GM10266 (cell line): ENCODE data around the gene ROCK2.
"Not testable (repeated sequence)": the region's sequence is repeated elsewhere in the genome, so short reads cannot be mapped to it uniquely, and the experiment has no call there.

Source experiments
- DNase-seq: peaks from one replicate; pipeline ENCODE4 v3.0.0; 2012; ENCODE audit errors: extremely low spot score
- TF ChIP-seq, protein P1 (sequence below): IDR thresholded peaks from 2 replicates; pipeline ENCODE4 v1.5.1; 2012; ENCODE audit warnings: mild to moderate bottlenecking, low read depth; ENCODE audit not compliant: control insufficient read depth, insufficient read depth; ENCODE audit errors: missing control alignments

Gene ROCK2

DNA sequence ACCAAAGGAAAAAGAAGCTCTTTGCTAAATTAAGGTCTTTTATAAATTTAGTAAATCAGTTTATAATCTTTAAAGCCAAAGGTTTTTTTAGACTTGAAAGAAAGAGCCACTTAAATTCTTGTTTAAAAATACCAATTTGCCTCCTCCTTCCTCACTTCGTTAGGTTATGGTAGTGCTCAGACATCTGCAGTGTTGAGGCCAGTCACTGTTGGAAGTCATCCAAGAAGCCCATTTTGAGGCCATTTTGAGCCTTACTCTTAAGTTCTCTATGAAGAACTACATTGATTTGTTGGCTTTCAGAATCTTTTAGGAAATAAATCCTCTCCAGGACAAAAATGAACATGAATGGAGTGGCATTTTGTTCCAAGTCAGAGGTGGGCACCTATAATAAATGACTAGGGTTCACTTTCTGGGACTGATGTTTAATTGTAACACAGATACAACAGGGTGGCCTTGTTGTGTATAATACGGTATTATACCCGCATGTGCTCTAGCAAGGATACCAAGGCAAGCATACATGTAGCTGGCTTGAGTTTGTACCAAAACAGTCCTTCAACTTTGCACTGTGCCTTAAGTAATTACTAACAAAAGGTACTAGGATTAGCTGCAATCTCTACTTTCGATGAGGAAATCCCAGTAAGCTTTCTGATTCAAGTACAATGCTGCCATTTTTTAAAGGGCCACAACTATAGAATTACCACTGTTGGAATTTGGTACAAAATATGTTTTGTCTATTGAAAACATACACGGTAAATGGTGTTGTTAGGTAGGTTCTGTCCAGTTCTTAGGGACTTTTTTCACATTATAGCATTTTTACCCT lies 166.4 kb downstream of the ROCK2 start:
- TF ChIP-seq, protein P1, sequence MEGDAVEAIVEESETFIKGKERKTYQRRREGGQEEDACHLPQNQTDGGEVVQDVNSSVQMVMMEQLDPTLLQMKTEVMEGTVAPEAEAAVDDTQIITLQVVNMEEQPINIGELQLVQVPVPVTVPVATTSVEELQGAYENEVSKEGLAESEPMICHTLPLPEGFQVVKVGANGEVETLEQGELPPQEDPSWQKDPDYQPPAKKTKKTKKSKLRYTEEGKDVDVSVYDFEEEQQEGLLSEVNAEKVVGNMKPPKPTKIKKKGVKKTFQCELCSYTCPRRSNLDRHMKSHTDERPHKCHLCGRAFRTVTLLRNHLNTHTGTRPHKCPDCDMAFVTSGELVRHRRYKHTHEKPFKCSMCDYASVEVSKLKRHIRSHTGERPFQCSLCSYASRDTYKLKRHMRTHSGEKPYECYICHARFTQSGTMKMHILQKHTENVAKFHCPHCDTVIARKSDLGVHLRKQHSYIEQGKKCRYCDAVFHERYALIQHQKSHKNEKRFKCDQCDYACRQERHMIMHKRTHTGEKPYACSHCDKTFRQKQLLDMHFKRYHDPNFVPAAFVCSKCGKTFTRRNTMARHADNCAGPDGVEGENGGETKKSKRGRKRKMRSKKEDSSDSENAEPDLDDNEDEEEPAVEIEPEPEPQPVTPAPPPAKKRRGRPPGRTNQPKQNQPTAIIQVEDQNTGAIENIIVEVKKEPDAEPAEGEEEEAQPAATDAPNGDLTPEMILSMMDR = no peak
- no peak for DNase-seq

DNA sequence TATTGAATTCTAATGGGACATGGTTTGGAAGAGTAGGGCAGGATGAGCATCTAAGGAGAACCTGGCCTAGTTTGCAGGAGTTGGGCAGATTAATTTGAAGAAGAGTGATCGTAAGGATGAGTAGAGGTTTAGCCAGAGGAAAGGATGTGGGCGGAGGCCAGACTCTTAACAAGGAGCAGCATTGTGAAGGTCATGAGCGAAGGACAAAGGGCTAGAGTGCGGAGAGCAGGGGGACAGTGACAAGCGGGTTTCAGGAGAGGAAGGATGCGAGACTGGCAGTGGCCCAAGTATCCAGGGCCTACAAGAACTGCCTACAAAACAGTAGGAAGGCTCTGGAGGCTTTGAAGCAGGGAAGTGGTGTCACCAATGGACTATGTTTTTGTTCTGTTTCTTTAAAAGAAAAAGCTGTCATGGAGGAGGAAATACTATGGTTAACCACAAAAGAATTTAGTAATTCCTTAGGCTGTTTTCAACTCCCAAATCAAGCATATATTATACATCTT lies 169.1 kb downstream of the ROCK2 start:
- DNase-seq = no peak
- TF ChIP-seq, protein P1 = no peak

DNA sequence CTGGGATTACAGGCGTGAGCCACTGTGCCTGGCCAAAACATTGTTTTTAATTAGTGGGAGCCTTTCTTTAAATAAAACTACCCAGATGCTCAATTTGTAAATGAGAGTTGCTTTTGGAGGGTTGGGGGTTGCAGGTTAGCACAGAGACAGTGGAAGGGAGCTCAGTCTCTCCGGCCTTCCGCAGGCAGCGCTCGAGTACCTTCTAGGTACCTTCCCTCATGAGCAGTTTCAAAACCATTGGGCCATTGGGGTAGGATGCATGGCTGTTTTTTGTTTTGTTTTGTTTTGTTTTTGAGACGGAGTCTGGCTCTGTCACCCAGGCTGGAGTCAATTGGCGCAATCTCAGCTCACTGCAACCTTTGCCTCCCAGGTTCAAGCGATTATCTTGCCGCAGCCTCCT lies 170.2 kb downstream of the ROCK2 start:
- TF ChIP-seq, protein P1 = no peak

DNA sequence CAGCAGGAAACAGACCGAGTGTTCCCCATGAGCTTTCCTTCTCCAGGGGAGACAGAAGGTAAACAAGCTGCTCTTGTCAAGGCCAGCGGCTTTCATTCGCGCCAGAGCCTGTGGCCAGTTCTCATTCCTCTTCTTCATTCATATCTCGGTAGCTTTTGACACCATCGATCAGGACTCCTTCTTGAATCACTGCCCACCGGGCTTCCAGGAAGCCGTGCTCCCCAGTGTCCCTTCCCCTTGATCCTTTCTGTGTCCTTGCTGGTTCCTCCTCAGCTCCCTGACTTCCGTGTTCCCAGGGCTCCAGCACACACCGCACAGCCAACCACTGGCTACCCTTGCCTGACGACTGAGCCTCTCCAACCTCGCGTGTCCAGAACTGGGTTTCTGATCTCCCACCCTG lies 175.1 kb downstream of the ROCK2 start:
- no peak for DNase-seq
- TF ChIP-seq, protein P1 = no peak

More for the DNA sequence above, 170.2 kb downstream of the ROCK2 start:
- no peak for DNase-seq

DNA sequence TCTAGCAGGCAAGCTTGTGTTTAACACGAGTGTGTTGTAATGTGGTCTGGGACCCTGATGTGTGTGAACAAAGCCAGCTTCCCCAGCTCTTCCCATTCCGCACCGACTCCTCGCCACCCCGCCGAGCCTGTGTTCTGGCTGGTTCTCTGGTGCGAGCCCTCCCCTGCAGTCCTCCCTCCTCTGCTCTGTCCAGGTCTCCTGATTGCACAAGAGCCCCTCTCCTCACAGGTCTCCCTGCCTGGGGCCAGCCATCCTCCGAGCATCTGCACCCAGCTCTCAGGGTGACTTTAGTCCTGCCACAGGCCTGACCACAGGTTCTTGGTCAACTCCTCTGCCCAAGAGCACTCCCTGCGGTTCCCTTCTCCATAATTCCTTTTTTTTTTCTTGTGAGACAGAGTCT lies 175.9 kb downstream of the ROCK2 start:
- TF ChIP-seq, protein P1 = no peak
- no peak for DNase-seq

DNA sequence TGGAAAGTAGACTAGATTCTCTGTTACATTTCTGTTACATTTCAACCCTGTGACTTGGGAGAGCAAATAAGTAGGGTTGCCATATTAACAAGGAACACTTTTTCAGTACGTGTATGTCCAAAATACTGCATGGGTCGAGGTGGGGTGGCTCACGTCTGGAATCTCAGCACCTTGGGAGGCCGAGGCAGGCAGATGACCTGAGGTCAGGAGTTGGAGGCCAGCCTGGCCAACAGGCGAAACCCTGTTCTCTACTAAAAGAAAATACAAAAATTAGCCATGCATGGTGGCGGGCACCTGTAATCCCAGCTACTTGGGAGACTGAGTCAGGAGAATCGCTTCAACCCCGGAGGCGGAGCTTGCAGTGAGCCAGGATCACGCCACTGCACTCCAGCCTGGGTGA lies 178.0 kb downstream of the ROCK2 start:
- DNase-seq = no peak
- TF ChIP-seq, protein P1 = no peak

DNA sequence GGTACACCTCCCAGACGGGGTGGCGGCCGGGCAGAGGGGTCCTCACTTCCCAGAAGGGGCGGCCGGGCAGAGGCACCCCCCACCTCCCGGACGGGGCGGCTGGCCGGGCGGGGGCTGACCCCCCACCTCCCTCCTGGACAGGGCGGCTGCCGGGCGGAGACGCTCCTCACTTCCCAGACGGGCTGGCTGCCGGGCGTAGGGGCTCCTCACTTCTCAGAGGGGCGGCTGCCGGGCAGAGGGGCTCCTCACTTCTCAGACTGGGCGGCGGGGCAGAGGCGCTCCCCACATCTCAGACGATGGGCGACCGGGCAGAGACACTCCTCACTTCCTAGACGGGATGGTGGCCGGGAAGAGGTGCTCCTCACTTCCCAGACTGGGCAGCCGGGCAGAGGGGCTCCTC lies 179.4 kb downstream of the ROCK2 start:
- not testable (repeated sequence) for DNase-seq
